ENCODE data around the gene PDZRN3. TPM values are rescaled to one million over a fixed set of nuclear protein-coding genes. Genes with fewer than 3 reads are reported as not detected.

PDZRN3 gene
- polyA plus RNA-seq, 1 of the 3 experiments (the other 2 are of a cell fraction): 10.3 TPM

- Histone ChIP-seq H3K4me3 (ENCODE audit: low read depth in 2 of 2, low read length in 1 of 2) (no peak overlapping the region), H3K79me2 (ENCODE audit: insufficient read depth) (peaks cover 26% of the 10 kb centered on the region; the same call in 1 of the 2 replicates), H3K36me3 (replicated peaks in 1 of 2; ENCODE audit: control insufficient read depth in 1 of 2, insufficient read depth in 2 of 2, low read length in 1 of 2) (peaks cover 5 to 11% of the 10 kb centered on the region in 2 experiments), H3K9me3 (no peaks in the 10 kb centered on the region), H3K27me3 (ENCODE audit: insufficient read depth) (no peaks in the 10 kb centered on the region), H3K9ac (no peak overlapping the region), H3F3A (replicated peaks; ENCODE audit: insufficient read depth) (peaks cover 4% of the 10 kb centered on the region), H4K20me1 (ENCODE audit: insufficient read depth) (peaks cover 37% of the 10 kb centered on the region; the same call in 1 of the 2 replicates), H3K27ac (ENCODE audit: low read depth in 2 of 2, low read length in 1 of 2) (peak overlapping the region in 1 of 2 experiments; percentile 77; a peak in 3 of 4 replicates), H3K4me2 (no peak overlapping the region), H3K4me1 (ENCODE audit: control insufficient read depth in 1 of 2, insufficient read depth in 2 of 2, low read depth in 1 of 2, low read length in 1 of 2) (peaks cover 3 to 29% of the 10 kb centered on the region in 2 experiments; a peak in 3 of 4 replicates), H3K9me2 (no peaks in the 10 kb centered on the region), H2AFZ (ENCODE audit: low read depth) (no peak overlapping the region)
- ChIA-PET POLR2A (no interaction called here), CTCF (interaction anchor here (1.0 to 1.5 kb wide), 2 partner anchors 24 to 217 kb away, joined by 3 to 5 read pairs; no protein-coding TSS in a partner anchor)
- TF ChIP-seq RCOR1 (IDR thresholded peaks at IDR 0.05; ENCODE audit: low read length): no peak
- no peak for TF ChIP-seq RFX5 (IDR thresholded peaks at IDR 0.05; ENCODE audit: low read length)
- no peak for TF ChIP-seq CHD2 (IDR thresholded peaks at IDR 0.05; ENCODE audit: low read length, partially characterized antibody)
- no peak for TF ChIP-seq JUND (IDR thresholded peaks at IDR 0.05)
- DNase-seq: no peak
- 79% methylated on average over 10 of the region's 10 CpGs for WGBS (ENCODE audit: low lambda C conversion rate)
Observed at GRCh38 chr3:73408634-73409033, 216.1 kb downstream of the PDZRN3 start.

DNA sequence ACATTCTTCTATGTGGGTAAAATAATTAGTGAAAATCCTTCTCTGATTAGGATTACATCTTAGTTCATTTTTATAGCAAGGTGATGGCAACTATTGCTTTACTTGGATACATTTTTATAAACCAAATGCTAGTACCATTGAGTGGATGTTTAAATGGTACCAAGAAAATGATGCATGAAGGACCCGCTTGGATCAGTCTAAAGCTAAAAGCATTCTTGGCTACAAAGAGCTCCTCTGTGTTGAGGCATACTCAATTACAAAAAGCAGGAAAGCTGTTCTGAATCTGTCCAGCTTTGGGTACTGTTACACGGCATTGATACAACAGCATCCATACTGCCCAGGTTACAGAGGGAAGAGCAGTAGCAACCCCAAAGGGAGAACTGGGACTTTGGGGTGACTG is 217.2 kb downstream of the PDZRN3 start:
- no peak overlapping the region for H3K9ac ChIP-seq
- no peak overlapping the region for H2AFZ ChIP-seq (ENCODE audit: low read depth)
- peaks cover 3 to 29% of the 10 kb centered on the region in 2 experiments; a peak in 3 of 4 replicates for H3K4me1 ChIP-seq (ENCODE audit: control insufficient read depth in 1 of 2, insufficient read depth in 2 of 2, low read depth in 1 of 2, low read length in 1 of 2)
- no peaks in the 10 kb centered on the region for H3K27me3 ChIP-seq (ENCODE audit: insufficient read depth)
- 58% methylated on average over 2 of the region's 2 CpGs for WGBS (ENCODE audit: low lambda C conversion rate)
- no peak for DNase-seq
- TF ChIP-seq TEAD4 (IDR thresholded peaks at IDR 0.05; ENCODE audit: borderline replicate concordance, insufficient read depth) (no peak), EZH2phosphoT487 (IDR thresholded peaks at IDR 0.05; ENCODE audit: borderline replicate concordance, low read depth) (no peak), TCF12 (IDR thresholded peaks at IDR 0.05) (no peak)
- TF ChIP-seq, protein P1, sequence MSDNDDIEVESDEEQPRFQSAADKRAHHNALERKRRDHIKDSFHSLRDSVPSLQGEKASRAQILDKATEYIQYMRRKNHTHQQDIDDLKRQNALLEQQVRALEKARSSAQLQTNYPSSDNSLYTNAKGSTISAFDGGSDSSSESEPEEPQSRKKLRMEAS (IDR thresholded peaks at IDR 0.05; ENCODE audit: low read depth): no peak
- no peak overlapping the region for H3K4me2 ChIP-seq
- H3K9me3 ChIP-seq: no peaks in the 10 kb centered on the region
- H3K4me3 ChIP-seq (ENCODE audit: low read depth in 2 of 2, low read length in 1 of 2): no peak overlapping the region
- peaks cover 37% of the 10 kb centered on the region; the same call in 1 of the 2 replicates for H4K20me1 ChIP-seq (ENCODE audit: insufficient read depth)
- H3K79me2 ChIP-seq (ENCODE audit: insufficient read depth): peaks cover 23% of the 10 kb centered on the region; the same call in 1 of the 2 replicates
- ChIA-PET POLR2A (no interaction called here), CTCF (interaction anchor here (1.4 to 1.5 kb wide), 2 partner anchors 12 to 216 kb away, joined by 3 to 5 read pairs; no protein-coding TSS in a partner anchor)
- no peak overlapping the region; a peak in 1 of 4 replicates for H3K27ac ChIP-seq (ENCODE audit: low read depth in 2 of 2, low read length in 1 of 2)
- H3F3A ChIP-seq (replicated peaks; ENCODE audit: insufficient read depth): peaks cover 4% of the 10 kb centered on the region
- H3K9me2 ChIP-seq: no peaks in the 10 kb centered on the region
- peaks cover 7 to 16% of the 10 kb centered on the region in 2 experiments for H3K36me3 ChIP-seq (replicated peaks in 1 of 2; ENCODE audit: control insufficient read depth in 1 of 2, insufficient read depth in 2 of 2, low read length in 1 of 2)

- Histone ChIP-seq H3F3A (replicated peaks; ENCODE audit: insufficient read depth) (peaks cover 4% of the 10 kb centered on the region), H3K4me2 (no peak overlapping the region), H2AFZ (ENCODE audit: low read depth) (no peak overlapping the region), H3K4me3 (ENCODE audit: low read depth in 2 of 2, low read length in 1 of 2) (no peak overlapping the region), H3K9ac (no peak overlapping the region), H3K27ac (ENCODE audit: low read depth in 2 of 2, low read length in 1 of 2) (no peak overlapping the region; a peak in 1 of 4 replicates), H3K79me2 (ENCODE audit: insufficient read depth) (peaks cover 23% of the 10 kb centered on the region; the same call in 1 of the 2 replicates), H3K9me3 (no peaks in the 10 kb centered on the region), H3K36me3 (replicated peaks in 1 of 2; ENCODE audit: control insufficient read depth in 1 of 2, insufficient read depth in 2 of 2, low read length in 1 of 2) (peaks cover 22 to 24% of the 10 kb centered on the region in 2 experiments), H3K4me1 (ENCODE audit: control insufficient read depth in 1 of 2, insufficient read depth in 2 of 2, low read depth in 1 of 2, low read length in 1 of 2) (peaks cover 3 to 40% of the 10 kb centered on the region in 2 experiments; a peak in 3 of 4 replicates), H3K9me2 (no peaks in the 10 kb centered on the region), H4K20me1 (ENCODE audit: insufficient read depth) (peaks cover 34% of the 10 kb centered on the region; the same call in 1 of the 2 replicates), H3K27me3 (ENCODE audit: insufficient read depth) (no peaks in the 10 kb centered on the region)
- ChIA-PET POLR2A (no interaction called here), CTCF (interaction anchor here (1.2 kb wide), 1 partner anchor 27 kb away, joined by 3 read pairs; no protein-coding TSS in a partner anchor)
- TF ChIP-seq SIN3A (IDR thresholded peaks at IDR 0.05; ENCODE audit: borderline replicate concordance, low read depth, low read length): no peak
- no peak for TF ChIP-seq ZBTB33 (IDR thresholded peaks at IDR 0.05; ENCODE audit: borderline replicate concordance, low read depth)
- TF ChIP-seq CTCF (IDR thresholded peaks at IDR 0.05): no peak
- no peak for TF ChIP-seq YY1 (IDR thresholded peaks at IDR 0.05; ENCODE audit: low read depth)
- no peak for TF ChIP-seq NRF1 (IDR thresholded peaks at IDR 0.05; ENCODE audit: low read depth, low read length)
- TF ChIP-seq FOSL2 (IDR thresholded peaks at IDR 0.05; ENCODE audit: borderline replicate concordance, low read depth): no peak
- TF ChIP-seq, protein P1 (IDR thresholded peaks at IDR 0.05; ENCODE audit: low read depth): no peak
- TF ChIP-seq POLR2AphosphoS5 (IDR thresholded peaks at IDR 0.05; ENCODE audit: low read depth, low read length): no peak
- TF ChIP-seq FOXJ3 (CRISPR knock-in tag; IDR thresholded peaks at IDR 0.05): no peak
- TF ChIP-seq RFX5 (IDR thresholded peaks at IDR 0.05; ENCODE audit: low read length): no peak
- no peak for DNase-seq
- 70% methylated on average over 4 of the region's 4 CpGs for WGBS (ENCODE audit: low lambda C conversion rate)
Observed at GRCh38 chr3:73405853-73406252, 218.9 kb downstream of the PDZRN3 start.

All from SK-N-SH (cell line).